ENCODE measurements around the gene AHNAK2. TPM values are rescaled to one million over a fixed set of nuclear protein-coding genes. Genes with fewer than 3 reads are reported as not detected.

AHNAK2 gene
- total and polyA plus RNA-seq, 3 donors from 2014 or later, result 10.8 to 15.1 (median 12.8) TPM

GRCh38 chr14:104969741-104970230, 8.4 kb downstream of the AHNAK2 start:
- intact Hi-C loops (cut with DNase I; ENCODE audit: low total_unique reads), result loop anchor here (10.0 kb wide), 1 partner anchor 55 kb away; the partner anchor contains the start of gene CDCA4
- Histone ChIP-seq H3K27ac (no peak overlapping the region), H3K9me3 (no peaks in the 10 kb centered on the region), H3K4me3 (no peak overlapping the region), H3K36me3 (ENCODE audit: low read depth, missing control alignments) (no peaks in the 10 kb centered on the region), H3K27me3 (no peaks in the 10 kb centered on the region), H3K4me1 (peaks cover 27% of the 10 kb centered on the region)
- no peak for DNase-seq
- TF ChIP-seq, protein P1, sequence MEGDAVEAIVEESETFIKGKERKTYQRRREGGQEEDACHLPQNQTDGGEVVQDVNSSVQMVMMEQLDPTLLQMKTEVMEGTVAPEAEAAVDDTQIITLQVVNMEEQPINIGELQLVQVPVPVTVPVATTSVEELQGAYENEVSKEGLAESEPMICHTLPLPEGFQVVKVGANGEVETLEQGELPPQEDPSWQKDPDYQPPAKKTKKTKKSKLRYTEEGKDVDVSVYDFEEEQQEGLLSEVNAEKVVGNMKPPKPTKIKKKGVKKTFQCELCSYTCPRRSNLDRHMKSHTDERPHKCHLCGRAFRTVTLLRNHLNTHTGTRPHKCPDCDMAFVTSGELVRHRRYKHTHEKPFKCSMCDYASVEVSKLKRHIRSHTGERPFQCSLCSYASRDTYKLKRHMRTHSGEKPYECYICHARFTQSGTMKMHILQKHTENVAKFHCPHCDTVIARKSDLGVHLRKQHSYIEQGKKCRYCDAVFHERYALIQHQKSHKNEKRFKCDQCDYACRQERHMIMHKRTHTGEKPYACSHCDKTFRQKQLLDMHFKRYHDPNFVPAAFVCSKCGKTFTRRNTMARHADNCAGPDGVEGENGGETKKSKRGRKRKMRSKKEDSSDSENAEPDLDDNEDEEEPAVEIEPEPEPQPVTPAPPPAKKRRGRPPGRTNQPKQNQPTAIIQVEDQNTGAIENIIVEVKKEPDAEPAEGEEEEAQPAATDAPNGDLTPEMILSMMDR (IDR thresholded peaks at IDR 0.05), result no peak
- no peak for TF ChIP-seq POLR2A (IDR thresholded peaks at IDR 0.05)
- WGBS, 2 donors, result 87 to 99% methylated on average over 7 to 8 of the region's 10 CpGs

DNA sequence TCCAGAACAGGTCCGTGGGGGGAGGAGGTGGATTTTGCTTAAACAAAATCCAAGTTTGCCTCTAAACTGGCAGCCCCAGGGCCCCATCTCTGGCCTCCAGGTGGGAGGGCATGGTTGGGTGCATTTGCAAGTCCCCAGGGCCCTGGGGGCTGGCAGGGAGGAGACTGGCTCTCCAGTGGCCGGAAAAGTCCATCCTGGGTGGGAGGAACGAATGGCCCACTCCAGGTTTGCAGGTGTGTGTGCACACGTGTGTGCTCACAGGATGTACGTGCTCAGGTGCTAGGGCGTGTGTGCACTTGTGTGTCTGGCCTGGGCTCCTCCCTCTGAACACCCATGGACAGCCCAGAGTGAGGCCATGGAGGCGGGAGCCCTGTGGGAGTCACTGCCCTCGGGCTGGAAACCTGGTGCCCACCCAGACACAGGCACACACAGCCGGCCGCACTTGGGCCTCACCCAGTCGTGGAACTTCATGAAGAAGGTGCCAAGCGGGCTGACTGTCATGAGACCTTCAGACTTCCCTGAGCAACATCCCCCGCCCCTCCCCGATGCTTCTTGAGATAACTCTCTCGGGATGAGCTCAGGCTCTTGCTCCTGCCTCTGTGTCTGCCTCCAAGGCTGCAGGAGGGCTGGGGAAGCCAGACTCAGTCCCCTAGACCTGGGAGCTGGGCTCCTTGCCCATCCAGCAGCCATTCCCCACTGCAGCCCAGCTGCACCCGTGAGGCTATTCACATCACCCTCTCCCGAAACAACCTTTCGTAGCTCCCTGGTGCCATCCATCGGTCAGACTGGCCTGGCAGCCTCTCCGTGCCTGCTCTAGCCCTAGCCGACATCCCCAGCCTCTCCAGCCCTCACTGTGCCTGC, 9.4 kb downstream of the AHNAK2 start:
- no peak for DNase-seq
- Histone ChIP-seq H3K4me1 (peaks cover 21% of the 10 kb centered on the region), H3K4me3 (no peak overlapping the region), H3K9me3 (no peaks in the 10 kb centered on the region), H3K27ac (no peak overlapping the region), H3K36me3 (ENCODE audit: low read depth, missing control alignments) (no peaks in the 10 kb centered on the region), H3K27me3 (no peaks in the 10 kb centered on the region)
- 49 to 72% methylated on average over 14 to 21 of the region's 21 CpGs for WGBS, 2 donors
- intact Hi-C loops (cut with DNase I; ENCODE audit: low total_unique reads), result no loop called here
- no peak for TF ChIP-seq POLR2A (IDR thresholded peaks at IDR 0.05)
- TF ChIP-seq, protein P1 (IDR thresholded peaks at IDR 0.05), result no peak

GRCh38 chr14:104968153-104968527, 10.0 kb downstream of the AHNAK2 start:
- H3K9me3 ChIP-seq, result no peaks in the 10 kb centered on the region
- DNase-seq, result peak; percentile 67
- no peak overlapping the region for H3K4me3 ChIP-seq
- TF ChIP-seq, protein P1 (IDR thresholded peaks at IDR 0.05), result no peak
- TF ChIP-seq POLR2A (IDR thresholded peaks at IDR 0.05), result no peak
- intact Hi-C loops (cut with DNase I; ENCODE audit: low total_unique reads), result no loop called here
- peak overlapping the region in 1 of 2 donors; percentile 54 for H3K27ac ChIP-seq
- peaks cover 16% of the 10 kb centered on the region for H3K4me1 ChIP-seq
- H3K27me3 ChIP-seq, result no peaks in the 10 kb centered on the region
- H3K36me3 ChIP-seq (ENCODE audit: low read depth, missing control alignments), result no peaks in the 10 kb centered on the region
- WGBS, 2 donors, result 18 to 51% methylated on average over 8 to 12 of the region's 12 CpGs

DNA sequence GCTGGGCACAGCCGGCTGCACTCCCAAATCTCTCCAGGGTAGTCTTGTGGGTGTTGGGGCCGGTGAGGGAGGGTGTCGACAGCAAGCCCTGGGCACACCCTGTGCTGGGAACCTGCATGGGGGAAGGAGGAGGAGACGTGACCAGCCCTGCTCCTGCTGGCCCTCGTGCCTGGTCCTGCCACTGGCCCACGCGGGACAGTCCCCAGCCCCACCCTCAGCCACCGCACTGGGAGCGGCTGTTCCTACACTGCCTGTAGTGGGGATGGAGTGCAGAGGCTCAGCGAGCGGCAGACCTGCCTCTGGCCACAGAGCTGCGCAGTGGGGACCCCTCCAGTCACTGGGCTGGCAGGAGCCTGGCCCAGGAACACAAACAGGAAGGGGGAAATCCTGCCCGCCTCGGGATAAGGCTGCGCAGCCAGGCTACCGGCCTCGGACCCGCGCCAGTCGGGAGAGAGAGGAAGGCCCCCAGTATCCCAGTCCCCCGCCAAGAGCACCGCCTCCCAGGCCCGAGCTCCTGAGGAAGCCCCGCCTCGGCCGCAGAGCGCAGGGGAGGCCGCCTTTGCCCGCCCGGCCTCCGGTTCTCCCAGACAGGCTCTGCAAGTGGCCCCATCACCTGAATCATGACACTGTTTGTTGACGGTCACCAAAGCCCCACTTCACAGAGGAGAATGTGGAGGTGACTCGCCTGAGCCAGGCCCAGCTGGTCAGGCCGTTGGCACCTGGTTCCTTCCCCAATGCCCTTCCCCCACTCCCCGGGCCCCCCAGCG, 10.6 kb downstream of the AHNAK2 start:
- H3K9me3 ChIP-seq, result no peaks in the 10 kb centered on the region
- H3K27ac ChIP-seq, result peak overlapping the region; percentile 39 to 54
- no peak for DNase-seq
- H3K36me3 ChIP-seq (ENCODE audit: low read depth, missing control alignments), result no peaks in the 10 kb centered on the region
- peaks cover 16% of the 10 kb centered on the region for H3K4me1 ChIP-seq
- intact Hi-C loops (cut with DNase I; ENCODE audit: low total_unique reads), result no loop called here
- 30 to 34% methylated on average over 29 to 32 of the region's 36 CpGs for WGBS, 2 donors
- TF ChIP-seq POLR2A (IDR thresholded peaks at IDR 0.05), result no peak
- H3K4me3 ChIP-seq, result no peak overlapping the region
- no peaks in the 10 kb centered on the region for H3K27me3 ChIP-seq

DNA sequence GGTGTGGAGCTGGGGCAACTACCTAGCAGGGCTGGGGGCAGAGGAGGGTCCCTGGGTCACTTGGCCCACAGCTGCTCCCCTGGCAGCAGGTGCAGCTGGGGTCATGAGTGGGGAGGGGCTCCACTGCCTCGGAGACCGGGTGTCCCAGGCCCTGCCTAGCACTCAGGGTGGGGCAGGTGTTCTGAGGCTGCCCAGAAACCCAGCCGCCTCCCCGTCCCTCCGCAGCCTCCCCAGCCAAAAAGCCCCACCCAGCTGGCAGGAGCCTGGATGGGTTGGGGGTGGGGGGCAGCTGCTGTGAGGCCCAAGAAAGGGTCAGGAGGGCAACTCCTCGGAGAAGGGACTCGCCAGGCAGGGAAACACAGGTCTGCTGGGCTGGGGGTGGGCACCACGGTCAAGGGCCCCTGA, 11.2 kb downstream of the AHNAK2 start:
- Histone ChIP-seq H3K4me1 (peaks cover 16% of the 10 kb centered on the region), H3K36me3 (ENCODE audit: low read depth, missing control alignments) (no peaks in the 10 kb centered on the region), H3K9me3 (no peaks in the 10 kb centered on the region), H3K27me3 (no peaks in the 10 kb centered on the region), H3K27ac (peak overlapping the region; percentile 39 to 54), H3K4me3 (no peak overlapping the region)
- 34 to 42% methylated on average over 3 to 6 of the region's 8 CpGs for WGBS, 2 donors
- DNase-seq, result no peak
- TF ChIP-seq POLR2A (IDR thresholded peaks at IDR 0.05), result no peak
- TF ChIP-seq, protein P1 (IDR thresholded peaks at IDR 0.05), result no peak
- intact Hi-C loops (cut with DNase I; ENCODE audit: low total_unique reads), result no loop called here

All from testis (tissue), 3 donors.